Renal cortex interstitium (tissue), 15 donors: ENCODE measurements around the gene FOXK2. TPM values are rescaled to one million over a fixed set of nuclear protein-coding genes. Genes with fewer than 3 reads are reported as not detected.

Source experiments
- DNase-seq, 11 donors: peaks; one replicate each; pipeline ENCODE4 v3.0.0-alpha.2; 2013; ENCODE audit warnings: low read depth in 9 of 11, low spot score in 4 of 11; ENCODE audit errors: extremely low read depth in 1 of 11
- long read RNA-seq, 16 experiments: transcript quantifications; one replicate each; lab custom pipeline, GENCODE V29; 2026
- polyA plus RNA-seq, 3 donors: library from polyadenylated mRNA; unstranded; fragments of 120-200 nt; gene quantifications; one replicate each; pipeline ENCODE4 v1.2.1, GENCODE V29; 2013; ENCODE audit not compliant: insufficient read length in 3 of 3

The FOXK2 gene
- 10 to 100 TPM; 41.4 to 43.2 (median 42.3) TPM for polyA plus RNA-seq
- long read RNA-seq, donor 1, full-length matches to known transcripts, result 10 of 25 reads
- long read RNA-seq, donor 1, partial matches to known transcripts, result 15 of 25 reads
- long read RNA-seq, donor 1, other reads (novel, unspliced or antisense), result 0 of 25 reads
- long read RNA-seq, donor 2, full-length matches to known transcripts, result 13 of 29 reads
- long read RNA-seq, donor 2, partial matches to known transcripts, result 16 of 29 reads
- long read RNA-seq, donor 2, other reads (novel, unspliced or antisense), result 0 of 29 reads
- long read RNA-seq, donor 3, full-length matches to known transcripts, result 14 of 73 reads
- long read RNA-seq, donor 3, partial matches to known transcripts, result 30 of 73 reads
- long read RNA-seq, donor 3, other reads (novel, unspliced or antisense), result 29 of 73 reads
- long read RNA-seq, donor 4, full-length matches to known transcripts, result 8 of 36 reads
- long read RNA-seq, donor 4, partial matches to known transcripts, result 8 of 36 reads
- long read RNA-seq, donor 4, other reads (novel, unspliced or antisense), result 20 of 36 reads
- long read RNA-seq, donor 5, result 0 reads
- long read RNA-seq, donor 6, full-length matches to known transcripts, result 17 of 61 reads
- long read RNA-seq, donor 6, partial matches to known transcripts, result 44 of 61 reads
- long read RNA-seq, donor 6, other reads (novel, unspliced or antisense), result 0 of 61 reads
- long read RNA-seq, donor 7, full-length matches to known transcripts, result 22 of 94 reads
- long read RNA-seq, donor 7, partial matches to known transcripts, result 72 of 94 reads
- long read RNA-seq, donor 7, other reads (novel, unspliced or antisense), result 0 of 94 reads
- long read RNA-seq, donor 8, result 0 reads
- long read RNA-seq, donor 9, full-length matches to known transcripts, result 19 of 19 reads
- long read RNA-seq, donor 9, partial matches to known transcripts, result 0 of 19 reads
- long read RNA-seq, donor 9, other reads (novel, unspliced or antisense), result 0 of 19 reads
- long read RNA-seq, donor 10, full-length matches to known transcripts, result 13 of 37 reads
- long read RNA-seq, donor 10, partial matches to known transcripts, result 12 of 37 reads
- long read RNA-seq, donor 10, other reads (novel, unspliced or antisense), result 12 of 37 reads
- long read RNA-seq, donor 11, full-length matches to known transcripts, result 11 of 17 reads
- long read RNA-seq, donor 11, partial matches to known transcripts, result 6 of 17 reads
- long read RNA-seq, donor 11, other reads (novel, unspliced or antisense), result 0 of 17 reads
- long read RNA-seq, donor 12, full-length matches to known transcripts, result 11 of 23 reads
- long read RNA-seq, donor 12, partial matches to known transcripts, result 12 of 23 reads
- long read RNA-seq, donor 12, other reads (novel, unspliced or antisense), result 0 of 23 reads
- long read RNA-seq, donor 13, result 0 reads
- long read RNA-seq, donor 14, full-length matches to known transcripts, result 11 of 17 reads
- long read RNA-seq, donor 14, partial matches to known transcripts, result 6 of 17 reads
- long read RNA-seq, donor 14, other reads (novel, unspliced or antisense), result 0 of 17 reads
- long read RNA-seq, donor 15, full-length matches to known transcripts, result 10 of 10 reads
- long read RNA-seq, donor 15, partial matches to known transcripts, result 0 of 10 reads
- long read RNA-seq, donor 15, other reads (novel, unspliced or antisense), result 0 of 10 reads
- long read RNA-seq, donor 16, full-length matches to known transcripts, result 44 of 69 reads
- long read RNA-seq, donor 16, partial matches to known transcripts, result 25 of 69 reads
- long read RNA-seq, donor 16, other reads (novel, unspliced or antisense), result 0 of 69 reads

DNA sequence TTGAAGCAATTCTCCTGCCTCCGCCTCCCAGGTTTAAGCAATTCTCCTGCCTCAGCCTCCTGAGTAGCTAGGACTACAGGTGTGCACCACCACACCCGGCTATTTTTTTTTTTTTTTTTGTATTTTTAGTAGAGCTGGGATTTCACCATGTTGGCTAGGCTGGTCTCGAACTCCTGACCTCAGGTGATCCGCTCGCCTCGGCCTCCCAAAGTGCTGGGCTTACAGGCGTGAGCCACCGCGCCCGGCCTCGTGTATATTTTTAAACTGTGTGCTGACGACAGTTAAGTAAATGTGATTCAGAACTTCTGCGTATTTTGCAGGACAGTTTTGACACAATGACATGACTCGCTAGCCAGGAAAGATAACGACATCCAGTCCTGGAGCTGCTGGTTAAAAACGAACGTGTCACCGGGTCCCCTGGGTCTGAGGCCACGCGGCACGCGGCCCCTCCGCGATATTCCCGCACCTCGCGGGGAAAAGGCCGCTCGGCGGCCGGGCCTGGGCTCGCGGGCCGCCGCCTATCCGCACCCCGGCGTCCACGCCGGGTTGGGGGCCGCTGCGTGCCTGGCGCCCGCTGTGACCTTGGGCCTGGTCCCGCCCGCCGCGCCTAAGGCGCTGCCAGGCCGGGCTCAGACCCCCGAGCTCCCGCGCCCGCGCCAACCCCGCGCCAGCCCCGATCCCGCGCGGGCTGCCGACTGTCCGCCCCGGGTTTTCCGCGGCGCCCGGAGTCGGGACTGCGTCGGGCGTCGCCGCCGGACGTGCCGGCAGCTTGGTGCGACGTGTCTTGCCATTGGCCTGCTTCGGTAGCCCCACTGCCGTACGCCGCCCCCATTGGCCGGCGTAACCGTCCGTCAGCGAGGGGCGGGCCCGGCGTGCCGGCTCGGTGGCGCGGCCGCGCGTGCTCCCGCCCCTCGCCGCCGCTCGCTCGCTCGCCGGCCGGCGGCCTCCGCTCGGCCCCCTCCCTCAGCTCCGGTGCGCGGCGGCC is at the start of gene FOXK2:
Gene FOXK2 (plus strand): TSS at position 907 of the 985 bp plus-strand sequence. CDS start 157 bp downstream, outside the sequence.
- peak in 10 of 11 donors; percentile 84 to 93 (median 92) for DNase-seq

DNA sequence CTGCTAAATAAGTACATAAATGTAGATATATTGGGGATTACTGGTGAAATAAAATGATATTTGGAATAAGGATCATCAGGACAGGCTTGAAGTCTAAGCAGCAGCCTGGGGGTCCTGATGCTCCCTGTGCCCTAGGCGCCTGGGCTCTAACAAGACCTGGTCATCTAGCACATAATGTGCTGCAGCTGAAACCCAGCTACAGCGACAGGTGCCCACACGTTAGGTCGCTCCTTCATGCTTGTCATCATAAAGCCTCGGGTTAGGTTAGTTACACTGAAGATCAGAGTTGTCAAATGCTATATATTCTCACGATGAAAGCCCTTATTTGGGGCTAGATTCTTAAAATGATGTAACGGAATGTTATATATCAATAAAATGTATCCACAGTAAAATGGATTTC is 49.5 kb upstream of the FOXK2 start:
- DNase-seq, result no peak

DNA sequence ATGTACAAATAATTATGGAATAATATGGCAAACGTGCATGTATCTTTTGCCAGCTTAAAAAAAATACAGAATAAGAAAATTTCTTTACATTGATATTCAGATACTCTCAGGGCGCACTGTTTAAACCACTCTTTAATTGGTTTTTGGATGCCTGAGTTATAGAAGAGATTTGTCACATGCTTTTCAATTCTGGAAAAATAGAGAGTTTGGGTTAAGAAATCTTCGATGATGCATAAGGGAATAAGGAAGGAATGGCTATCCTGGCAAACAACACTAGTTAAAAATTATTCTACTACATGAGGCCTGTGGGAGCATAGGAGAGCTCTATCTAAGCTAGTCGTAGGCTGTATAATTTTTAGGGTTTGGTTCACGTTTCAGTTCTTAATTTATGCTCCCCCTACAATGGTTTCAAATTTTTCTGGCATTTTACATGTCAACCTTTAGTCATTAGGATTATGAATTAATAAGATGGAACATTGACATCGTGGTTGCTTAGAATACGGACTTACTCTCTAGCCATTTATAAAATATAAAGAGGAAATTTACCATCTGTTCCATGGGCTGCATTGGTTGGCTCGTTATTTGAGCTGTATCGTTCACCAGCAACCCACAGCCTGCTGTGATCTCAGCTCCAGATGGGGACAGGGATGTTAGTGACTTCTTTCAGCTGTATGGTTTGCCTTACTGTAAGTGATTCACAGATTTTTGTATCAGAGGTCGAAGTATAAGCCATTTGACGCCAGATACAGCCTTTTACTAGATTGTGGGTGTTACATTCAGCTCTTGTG is 45.1 kb upstream of the FOXK2 start:
- DNase-seq, result no peak

DNA sequence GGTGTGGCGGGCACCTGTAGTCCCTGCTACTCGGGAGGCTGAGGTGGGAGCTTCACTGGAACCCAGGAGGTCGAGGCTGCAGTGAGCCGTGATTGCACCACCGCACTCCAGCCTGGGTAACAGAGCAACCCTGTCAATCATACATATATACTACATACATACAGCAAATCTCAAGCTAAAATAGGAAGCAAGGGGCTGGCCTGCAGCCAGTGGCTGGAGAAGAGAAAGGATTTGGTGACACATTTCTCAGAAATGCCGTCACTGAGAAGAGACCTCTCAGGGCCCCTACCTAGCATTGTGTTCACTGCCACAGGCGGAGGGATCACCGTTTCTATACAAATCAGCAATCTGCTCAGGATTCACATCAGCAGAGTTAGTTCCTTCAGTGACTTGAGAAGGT is 44.1 kb upstream of the FOXK2 start:
- no peak for DNase-seq

DNA sequence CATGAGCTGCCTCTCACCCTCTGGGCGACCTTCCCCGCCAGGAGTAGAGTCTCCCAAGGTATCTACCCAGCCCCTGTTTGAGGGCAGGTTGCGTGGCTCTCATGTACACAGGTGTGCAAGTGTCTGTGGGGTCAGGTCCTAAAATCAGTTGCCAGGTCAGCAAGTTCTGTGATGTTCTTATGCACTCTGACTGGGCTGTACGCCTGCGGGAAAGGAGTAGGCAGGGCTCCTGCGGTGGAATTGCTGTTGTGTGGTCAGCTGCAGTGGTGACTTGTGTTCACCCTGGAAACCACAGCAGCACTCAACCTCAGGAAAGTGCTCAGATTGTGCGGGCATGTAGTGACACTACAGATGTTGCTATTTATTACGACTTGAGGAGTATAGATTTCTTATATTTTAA is 41.6 kb upstream of the FOXK2 start:
- DNase-seq, result no peak

DNA sequence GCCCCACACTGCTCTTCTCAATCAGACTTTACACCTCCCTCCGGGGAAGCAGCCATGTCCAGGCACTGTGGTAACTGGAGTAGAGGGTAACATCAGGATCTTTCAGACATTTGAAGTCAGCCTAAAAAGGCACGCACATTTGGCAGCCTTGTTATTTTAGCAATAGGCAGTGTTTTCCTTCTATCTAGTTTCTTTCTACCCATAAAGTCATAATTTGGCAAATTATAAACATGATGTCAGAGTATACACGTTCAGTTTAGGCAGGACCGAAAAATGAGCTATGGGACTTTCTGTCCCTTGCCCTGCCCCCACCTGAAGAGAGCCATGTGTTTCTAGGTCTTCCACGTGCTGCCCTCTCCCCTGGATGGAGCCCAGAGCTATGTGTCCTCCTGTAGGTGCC is 39.9 kb upstream of the FOXK2 start:
- no peak for DNase-seq

DNA sequence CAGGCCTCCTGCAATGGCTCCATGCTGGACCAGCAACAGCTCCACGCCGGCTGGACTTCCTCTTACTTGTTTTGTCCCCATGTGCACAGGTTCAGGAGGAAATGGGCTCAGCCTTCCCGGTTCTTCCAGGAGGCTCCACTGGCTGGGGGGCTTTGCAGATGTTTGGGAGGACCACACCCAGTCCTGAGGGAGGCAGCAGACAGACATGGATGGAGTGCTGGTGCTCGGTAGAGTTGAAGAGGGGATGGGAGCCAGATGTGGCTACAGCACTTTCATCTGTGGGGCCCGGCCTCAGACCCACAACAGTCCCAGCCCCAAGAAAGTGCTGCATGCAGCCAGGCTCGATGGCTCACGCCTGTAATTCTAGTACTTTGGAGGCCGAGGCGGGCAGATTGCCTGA is 39.2 kb upstream of the FOXK2 start:
- no peak for DNase-seq

DNA sequence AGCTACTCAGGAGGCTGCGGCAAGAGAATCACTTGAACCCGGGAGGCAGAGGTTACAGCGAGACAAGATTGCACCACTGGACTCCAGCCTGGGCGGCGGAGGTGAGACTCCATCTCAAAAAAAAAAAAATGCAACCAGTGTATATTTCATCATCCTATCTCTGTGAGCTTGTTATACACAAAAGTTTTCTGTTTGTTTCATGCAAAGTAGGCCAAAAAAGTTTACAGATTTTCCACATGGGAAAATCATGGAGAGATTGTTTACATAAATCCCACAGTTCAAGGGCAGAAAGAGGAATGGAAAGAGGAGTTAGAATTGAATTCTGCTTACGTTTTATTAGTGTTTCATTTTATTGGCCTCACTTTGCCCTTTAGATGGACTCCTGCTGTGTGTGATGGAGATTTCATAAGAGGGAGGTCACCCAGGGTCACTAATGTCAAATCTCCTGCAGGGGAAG is 36.3 kb upstream of the FOXK2 start:
- no peak for DNase-seq

DNA sequence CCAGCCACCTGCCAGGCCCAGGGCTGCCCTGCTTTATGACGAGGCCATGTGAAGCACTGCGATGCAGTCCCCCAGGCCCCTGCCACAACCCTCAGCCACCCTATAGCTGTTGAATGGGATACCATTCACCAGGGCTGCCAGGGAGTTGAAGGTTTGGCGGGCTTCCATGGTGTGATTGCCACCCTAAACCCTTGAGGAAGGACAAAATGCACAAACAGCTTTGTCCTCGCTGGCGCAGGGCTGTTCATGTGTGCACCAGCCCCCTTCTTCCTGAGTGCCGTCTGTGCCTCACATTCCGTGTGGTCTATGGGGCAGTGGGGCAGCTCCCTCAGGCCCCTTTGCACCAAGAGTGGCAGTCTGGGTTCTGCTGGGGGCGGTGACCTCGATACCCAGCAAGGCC is 35.7 kb upstream of the FOXK2 start:
- no peak for DNase-seq

DNA sequence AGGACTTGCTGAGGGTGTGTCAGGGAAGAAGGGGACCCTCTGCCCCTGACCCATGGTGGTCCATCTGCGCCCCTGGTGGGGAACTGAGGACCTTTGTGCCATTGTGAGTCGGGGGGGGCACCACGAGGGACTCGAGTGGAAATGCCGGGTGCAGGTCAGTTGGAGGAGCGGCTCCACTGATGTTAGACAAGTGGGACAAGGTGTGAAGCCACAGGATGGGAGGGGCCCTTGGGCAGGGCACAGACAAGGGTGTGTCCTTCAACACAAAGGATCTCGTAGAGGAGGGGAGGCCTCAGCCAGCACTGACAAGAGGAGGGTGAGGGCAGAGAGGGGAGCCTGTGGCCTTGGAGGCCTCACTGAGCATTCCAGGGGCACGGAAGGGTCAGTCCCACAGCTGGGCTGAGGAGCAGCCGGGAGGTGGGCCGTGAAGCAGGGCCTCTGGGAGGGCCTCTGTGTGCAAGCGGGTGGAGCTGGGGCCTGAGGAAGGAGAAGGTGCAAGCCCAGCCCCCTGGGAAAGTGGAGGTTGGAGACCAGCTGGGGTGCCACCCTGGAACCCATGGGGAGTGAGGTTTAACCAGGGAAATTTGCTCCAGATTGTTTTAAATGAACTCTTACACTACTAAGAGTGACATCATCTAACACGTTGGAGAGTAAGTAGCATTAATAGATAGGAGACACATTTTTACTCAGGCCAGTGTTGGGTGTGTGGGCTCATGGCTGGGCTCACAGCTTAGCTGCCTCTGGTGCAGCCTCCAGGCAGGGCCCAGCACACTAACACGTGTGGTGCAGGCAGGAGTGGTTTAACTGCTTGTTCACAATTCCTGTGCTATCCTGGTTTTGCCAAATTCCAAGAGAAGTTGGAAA is 33.1 kb upstream of the FOXK2 start:
- DNase-seq, result no peak

DNA sequence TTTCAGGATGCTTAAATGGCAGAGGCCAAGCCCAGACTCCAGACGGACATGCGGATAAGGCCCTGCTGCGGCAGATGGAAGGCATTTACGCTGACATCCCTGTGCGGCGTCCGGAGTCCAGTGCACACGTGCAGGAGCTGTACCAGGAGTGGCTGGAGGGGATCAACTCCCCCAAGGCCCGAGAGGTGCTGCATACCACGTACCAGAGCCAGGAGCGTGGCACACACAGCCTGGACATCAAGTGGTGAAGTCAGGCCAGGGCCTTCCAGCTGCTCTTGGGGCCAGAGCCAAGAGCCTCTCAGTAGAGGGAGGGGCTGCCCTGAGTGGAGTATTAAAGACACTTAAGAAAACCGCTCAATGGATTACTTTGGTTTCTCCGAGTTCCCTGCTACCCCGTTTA is 31.6 kb upstream of the FOXK2 start:
- DNase-seq, result no peak

DNA sequence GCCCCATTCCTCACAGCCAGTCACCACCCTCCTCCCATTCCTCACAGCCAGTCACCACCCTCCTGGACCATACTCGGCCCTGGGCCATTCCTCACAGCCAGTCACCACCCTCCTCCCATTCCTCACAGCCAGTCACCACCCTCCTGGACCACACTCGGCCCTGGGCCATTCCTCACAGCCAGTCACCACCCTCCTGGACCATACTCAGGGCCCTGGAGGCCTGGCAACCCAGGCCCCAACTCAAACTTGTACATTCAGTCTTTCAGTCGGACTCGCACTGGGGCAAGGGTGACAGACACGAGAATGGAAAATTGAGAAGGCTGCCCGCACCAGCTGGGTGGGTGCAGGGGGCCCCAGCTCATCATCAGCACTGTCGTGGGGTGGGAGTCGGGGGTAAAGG is 30.4 kb upstream of the FOXK2 start:
- DNase-seq, result no peak

DNA sequence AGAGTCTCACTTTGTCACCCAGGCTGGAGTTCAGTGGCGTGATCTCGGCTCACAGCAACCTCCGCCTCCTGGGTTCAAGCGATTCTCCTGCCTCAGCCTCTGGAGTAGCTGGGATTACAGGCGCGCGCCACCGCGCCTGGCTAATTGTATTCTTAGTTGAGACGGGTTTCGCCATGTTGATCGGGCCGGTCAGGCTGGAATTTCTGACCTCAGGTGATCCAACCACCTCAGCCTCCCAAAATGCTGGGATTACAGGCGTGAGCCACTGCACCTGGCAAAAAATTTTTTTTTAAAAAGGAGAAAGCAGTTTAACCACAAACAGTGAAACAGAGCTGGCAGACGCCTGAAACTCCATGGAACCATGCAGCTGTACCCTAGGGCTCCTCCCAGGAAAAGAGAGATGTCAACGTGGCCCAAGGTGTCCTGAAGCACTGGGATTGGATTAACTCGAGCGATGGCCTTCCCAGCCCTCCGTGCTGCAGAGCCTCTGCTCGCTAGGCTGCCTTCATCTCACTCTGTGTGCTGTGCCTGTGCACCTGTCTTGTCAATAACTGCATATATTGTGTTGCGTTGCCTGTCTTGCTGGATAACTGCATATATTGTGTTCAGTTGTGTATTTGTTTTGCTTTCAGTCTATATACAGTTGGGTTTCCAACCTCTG is 29.6 kb upstream of the FOXK2 start:
- DNase-seq, result no peak

DNA sequence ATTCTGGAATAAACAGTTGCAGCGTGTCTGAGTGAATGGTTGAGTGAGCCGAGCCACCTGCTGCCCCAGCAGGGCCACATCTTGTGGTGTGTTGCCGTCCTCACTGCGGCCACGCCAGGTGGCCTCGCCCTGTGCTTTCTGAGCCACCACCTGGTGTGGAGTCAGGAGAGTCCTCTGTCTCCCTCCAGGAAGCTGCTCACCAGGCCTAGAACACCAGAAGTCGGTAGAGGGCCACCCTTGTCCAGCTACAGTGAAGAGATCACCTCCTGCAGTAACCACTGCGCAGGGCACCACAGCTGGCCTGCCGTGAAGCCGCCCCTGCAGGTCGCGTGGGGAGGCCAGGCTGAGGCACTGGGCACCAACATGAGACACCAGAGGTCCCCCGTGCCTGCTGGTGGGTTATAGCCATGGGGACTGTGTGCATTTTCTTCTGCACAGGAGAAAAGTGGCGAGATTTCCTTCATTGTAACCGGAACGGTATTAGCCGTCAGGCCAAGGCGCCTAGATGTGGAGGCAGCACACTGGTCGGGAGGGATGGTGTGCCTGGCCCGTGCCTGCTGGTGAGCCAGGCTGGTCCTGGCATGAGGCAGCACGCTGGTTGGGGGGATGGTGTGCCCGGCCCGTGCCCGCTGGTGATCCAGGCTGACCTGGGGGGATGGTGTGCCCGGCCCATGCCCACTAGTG is 28.9 kb upstream of the FOXK2 start:
- no peak for DNase-seq

DNA sequence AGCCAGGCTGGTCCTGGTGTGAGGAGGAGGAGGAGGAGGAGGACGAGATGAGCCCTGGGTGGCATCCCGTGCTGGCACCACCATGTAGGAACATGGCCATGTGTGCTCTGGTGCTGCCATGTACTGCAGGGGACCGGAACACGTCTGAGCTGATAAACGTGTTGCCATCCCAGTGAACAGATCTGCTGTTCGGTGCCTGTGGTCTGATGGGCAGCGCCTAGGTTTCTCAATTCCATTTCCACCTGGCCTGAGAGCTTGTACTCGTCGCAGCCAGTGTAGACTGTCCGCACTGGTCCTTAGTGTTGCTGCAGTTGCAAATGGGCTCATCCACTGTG is 28.4 kb upstream of the FOXK2 start:
- no peak for DNase-seq
